Putamen (tissue), 1 donor: Measurements from ENCODE around the gene EXOSC5.
A peak's percentile ranks its signal among the peaks of the same experiment; 100 is the strongest.
"Not testable (repeated sequence)": the region's sequence is repeated elsewhere in the genome, so short reads cannot be mapped to it uniquely, and the experiment has no call there.

Experiments used
- DNase-seq: peaks from one replicate; pipeline ENCODE4 v3.0.0-alpha.2; 2016; ENCODE audit warnings: low spot score

The EXOSC5 gene

DNA sequence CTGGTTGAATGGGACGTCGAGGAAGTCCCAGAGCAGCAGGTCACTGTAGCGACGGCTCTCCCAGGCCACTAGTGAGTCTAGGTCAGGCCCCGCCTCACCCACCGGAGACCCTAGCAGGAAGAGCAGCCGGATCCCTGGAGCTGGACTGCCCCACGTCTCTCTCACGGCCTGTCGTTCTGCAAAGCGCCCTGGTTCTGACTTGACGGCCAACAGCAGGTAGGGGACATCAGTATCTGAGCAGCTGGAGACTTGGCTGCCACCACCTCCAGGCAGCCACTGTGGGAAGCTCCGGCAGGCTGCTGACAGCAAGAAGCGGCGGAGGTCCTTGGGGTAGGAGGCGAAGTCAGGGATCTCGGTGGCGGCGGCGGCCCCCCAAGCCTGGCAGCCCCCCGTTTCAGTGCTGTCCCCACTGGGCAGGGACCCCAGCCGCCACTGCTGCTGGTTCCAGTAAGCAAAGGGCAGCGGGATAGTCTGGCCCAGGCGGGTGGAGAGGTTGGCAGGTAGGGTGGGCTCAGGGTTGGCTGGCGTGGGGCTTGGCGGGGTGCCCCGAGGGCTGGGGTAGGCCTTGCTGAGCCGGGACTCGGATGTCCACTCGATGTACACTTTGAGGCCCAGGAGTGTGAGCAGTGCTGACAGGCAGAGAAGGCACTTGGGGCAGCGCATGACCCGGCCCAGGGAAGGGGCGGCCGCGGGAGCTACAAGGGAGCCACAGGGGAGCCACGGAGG, 29.1 kb upstream of the EXOSC5 start:
- DNase-seq: no peak

DNA sequence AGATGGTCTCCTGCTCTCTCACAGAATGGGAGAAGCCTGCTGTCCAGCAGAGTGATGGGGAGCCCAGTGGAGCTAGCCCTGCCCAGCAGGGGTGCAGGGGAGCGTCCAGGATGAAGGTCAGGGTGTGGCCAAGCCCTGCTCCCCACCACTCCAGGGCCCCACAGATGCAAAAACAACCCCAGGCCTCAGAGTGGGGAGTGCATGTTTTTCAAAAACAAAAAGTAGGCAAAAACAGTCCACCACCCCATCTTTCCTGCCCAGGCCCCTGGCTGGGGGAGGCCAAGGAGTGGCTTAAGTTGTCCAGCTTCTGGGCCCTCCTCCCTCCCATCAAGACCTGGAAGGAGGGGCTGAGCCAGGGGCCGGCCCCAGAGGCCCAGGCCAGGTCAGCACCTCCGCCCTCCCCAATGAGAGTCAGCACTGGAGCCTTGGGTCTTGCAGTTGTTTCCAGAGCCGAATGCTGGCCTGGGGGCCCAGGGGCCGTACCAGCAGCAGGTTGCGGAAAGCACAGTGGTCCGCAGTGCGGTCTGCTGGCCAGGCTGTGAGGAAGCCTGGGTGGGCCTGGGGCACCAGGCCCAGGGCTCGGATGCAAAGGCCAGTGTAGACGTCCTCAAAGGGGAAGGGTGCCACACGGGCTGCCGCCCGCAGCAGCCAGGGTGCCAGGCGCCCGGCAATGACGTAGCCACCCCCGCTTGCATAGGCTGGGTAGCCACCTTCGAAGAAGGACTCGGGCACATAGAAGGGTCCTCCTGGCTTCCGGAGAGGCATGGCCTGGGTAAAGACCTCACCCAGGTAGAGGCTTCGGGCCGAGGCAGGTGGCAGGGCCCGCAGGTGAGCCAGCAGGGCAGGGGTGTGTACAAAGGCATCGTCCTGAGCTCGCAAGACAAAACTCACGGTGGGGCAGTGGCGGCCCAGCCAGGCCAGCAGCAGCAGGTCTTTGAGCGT, 28.3 kb upstream of the EXOSC5 start:
- DNase-seq: no peak

DNA sequence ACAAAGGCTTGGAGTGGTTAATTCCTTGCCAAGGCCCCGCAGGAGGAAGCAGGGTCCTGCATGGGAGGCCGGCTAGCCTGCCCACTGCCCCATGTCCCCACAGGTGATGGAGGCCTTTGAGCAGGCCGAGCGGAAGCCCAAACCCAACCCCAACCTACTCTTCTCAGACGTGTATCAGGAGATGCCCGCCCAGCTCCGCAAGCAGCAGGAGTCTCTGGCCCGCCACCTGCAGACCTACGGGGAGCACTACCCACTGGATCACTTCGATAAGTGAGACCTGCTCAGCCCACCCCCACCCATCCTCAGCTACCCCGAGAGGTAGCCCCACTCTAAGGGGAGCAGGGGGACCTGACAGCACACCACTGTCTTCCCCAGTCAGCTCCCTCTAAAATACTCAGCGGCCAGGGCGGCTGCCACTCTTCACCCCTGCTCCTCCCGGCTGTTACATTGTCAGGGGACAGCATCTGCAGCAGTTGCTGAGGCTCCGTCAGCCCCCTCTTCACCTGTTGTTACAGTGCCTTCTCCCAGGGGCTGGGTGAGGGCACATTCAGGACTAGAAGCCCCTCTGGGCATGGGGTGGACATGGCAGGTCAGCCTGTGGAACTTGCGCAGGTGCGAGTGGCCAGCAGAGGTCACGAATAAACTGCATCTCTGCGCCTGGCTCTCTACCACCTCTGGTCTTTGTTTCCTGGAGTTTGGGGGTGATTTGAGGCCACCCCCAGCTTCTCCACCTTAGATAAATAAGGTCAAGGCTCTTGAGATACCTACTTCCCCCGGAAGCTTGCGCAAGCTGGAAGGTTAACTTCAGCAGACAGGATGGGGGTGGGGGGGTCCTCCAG, 27.4 kb upstream of the EXOSC5 start:
- no peak for DNase-seq

DNA sequence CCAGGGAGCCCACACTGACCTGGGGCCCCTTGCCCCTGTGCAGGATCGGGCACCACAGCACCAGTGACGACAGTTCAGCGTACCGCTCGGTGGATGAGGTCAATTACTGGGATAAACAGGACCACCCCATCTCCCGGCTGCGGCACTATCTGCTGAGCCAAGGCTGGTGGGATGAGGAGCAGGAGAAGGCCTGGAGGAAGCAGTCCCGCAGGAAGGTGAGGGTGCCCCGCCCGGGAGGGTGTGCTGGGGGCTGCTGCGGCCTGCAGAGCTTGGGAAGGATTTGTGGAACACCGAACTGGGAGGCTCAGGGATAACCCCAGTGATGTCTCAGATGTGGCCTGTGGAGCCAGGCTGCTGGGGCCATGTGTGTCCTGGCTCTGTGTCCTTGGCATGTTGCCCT, 25.8 kb upstream of the EXOSC5 start:
- no peak for DNase-seq

DNA sequence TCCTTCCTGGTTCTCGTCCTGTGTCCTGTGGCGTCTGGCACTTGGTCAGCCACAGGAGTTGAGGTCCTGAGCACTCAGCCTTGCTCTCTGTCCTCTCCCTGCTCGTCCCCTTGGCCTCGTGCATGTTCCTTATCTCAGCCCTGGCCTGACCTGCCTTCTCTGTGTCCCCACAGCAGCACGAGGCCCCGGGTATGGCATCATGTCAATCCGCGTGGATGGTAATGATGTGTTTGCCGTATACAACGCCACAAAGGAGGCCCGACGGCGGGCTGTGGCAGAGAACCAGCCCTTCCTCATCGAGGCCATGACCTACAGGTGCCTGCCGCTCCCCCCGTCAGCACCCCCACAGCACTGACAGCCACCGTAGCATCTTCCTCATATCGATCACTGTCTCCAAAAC, 25.3 kb upstream of the EXOSC5 start:
- DNase-seq: no peak

DNA sequence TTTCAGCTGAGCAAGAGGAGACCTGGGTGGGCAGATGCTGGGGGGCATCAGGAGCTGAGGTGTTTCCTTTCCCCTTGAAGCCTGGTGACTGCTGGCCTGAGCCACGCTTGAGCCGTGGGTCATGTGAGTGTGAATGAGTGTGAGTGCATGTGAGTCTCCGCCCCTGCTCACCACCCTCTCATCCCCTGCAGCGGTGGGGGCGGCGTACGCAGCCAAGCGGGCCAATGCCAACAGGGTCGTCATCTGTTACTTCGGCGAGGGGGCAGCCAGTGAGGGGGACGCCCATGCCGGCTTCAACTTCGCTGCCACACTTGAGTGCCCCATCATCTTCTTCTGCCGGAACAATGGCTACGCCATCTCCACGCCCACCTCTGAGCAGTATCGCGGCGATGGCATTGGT, 24.8 kb upstream of the EXOSC5 start:
- DNase-seq: no peak

DNA sequence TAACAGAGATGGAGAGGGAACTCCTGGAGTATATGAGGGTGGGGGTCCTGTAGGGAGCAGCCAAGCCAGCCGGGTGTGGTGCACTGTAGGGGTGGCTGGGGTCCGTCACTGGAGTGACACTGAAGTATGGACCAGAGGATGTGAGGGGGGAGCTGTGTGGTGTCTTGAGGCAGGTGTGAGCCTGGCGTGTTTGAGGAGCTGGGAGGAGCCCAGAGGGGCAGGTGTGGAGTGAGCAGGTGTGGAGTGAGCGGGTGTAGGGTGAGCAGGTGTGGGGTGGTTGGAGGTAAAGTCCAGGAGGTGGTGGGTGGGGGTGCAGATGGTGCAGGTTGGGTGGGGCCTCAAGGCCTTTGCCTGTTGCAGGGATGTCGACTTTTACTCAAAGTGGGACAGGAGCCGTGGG, 24.2 kb upstream of the EXOSC5 start:
- DNase-seq: no peak

DNA sequence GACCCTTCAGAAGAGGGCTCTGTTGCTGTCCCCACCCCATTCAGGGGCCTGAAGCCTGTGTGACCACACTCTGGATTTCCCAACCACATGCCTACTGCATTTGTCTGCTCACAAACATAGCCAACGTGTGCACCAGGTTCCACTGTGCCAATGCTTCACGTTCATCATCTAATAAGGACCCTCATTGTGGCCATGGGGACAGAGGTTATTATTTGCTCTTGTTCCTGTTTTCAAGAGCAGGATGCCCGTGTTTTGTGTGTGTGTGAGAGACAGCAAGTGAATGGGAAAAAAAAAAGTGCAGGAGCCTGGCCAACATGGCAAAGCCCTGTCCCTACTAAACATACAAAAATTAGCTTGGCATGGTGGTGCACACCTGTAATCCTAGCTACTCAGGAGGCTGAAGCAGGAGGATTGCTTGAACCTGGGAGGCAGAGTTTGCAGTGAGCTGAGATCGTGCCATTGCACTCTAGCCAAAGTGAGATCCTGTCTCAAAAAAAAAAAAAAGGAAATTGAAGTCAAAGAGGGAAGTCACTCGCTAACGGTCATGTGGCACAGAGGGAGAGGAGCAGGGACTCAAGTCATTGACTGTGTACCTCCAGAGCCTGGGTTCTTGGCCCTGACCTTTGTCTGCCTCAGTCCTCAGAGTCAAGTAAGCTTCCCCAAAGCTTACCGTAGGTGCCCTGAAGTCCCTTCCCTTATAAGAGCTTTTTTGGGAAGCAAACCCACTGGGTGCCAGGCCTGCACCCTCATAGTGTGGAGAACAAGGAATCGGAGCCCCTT, 23.1 kb upstream of the EXOSC5 start:
- no peak for DNase-seq

DNA sequence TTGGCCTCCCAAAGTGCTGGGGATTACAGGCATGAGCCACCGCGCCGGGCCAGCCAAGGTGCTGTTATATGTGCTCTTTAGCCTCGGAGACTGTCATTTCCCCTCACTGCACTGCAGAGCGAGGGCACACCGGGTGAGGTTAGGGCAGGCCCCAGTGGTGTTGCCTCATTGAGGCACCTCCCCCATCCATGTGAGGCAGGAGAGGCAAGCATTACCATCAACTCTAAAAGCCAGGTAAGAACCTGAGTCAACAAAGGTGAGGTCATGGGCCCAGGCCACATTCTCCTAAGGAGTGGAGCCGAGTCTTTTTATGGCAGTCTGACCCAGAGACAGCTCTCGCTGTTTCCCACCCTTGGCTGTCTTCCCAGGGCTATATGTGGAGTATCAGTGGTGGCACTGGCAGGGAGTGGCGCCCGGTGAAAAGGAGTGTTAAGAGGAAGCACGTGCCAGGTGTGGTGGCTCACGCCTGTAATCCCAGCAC, 19.1 kb upstream of the EXOSC5 start:
- no peak for DNase-seq

DNA sequence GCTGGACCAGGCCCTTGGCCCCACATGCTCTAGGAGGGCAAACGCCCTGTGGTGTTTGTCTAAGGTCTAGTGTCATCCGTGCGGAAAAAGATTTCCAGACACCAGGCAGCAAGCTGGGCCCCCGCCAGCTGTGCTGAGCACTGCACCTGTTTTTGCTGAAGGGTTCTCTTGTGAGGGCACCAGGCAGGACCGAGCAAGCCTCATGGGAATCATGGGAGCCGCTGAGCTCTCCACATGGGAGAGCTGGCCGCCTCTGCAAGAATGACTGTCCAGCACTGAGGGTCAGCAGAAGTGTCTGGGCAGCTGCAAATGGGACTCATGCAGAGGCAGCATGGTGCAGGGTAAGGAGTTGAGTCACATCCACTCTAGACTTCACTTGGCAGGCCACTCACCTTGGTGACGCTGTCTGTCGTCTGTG, 18.0 kb upstream of the EXOSC5 start:
- no peak for DNase-seq

DNA sequence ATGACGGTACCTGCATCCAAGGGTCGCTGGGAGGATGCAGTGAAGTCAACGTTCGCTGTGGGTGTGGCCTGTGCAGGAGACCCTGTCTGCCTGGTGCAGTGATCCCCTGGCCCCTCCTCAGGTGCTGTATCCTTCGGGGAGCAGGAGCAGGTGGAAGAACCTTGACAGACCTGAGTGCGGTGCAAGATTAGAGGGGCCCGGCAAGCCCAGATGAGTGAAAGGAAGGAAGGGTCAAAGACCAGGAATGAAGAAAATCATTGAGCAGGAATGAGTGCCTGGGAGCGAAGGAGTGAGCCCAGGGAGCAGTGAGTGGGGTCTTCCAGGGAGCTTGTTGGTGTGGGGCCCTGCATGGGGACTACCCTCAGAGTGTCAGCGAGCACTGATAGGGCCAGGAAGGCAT, 17.3 kb upstream of the EXOSC5 start:
- no peak for DNase-seq

DNA sequence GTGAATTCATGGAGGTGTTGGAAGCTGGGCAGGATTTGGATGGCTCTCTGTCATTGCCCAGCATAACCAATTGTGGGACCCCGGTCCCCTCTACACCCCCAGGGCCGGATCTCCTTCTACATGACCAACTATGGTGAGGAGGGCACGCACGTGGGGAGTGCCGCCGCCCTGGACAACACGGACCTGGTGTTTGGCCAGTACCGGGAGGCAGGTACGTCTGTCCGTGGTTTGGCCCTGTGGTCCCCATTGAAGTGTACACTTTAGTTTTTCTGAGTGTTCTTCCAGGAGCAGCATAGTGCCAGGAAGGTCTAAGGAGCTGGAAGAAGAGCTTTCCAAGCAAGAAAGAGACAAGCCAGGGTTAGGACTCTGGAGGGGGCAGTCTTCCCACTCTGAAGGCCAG, 16.8 kb upstream of the EXOSC5 start:
- DNase-seq: no peak

DNA sequence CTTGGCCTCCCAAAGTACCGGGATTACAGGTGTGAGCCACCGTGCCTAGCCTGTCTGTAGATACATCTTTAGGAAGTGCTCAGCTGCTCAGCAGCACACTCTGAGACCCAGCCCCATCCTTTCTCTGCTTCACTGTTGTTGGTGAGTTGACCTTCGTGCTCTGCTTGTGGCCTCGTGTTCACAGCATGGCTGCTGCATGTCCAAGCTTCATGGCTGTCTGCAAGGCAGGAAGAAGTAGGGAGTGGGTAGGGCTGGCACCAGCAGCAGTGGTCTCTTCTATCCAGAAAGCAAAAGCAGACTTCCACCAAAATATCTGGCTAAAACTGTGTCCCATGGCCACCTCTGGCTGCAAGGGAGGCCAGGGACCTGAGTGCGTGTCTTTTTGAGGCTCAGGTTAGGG, 15.8 kb upstream of the EXOSC5 start:
- DNase-seq: no peak

DNA sequence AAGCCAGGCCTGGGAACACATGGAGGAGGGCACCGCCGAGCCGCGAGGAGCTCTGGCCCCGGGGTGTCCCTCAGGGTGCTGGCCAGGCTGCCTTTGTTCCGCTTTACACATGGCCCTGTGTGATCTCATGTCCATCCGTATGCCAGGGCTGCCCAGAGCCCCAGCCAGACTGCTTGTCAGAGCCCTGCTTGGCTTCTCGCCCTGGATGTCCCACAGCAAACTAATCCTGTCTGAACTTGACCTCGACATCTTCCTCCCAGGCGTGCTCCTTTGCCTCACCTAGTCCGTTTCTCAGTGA, 14.8 kb upstream of the EXOSC5 start:
- DNase-seq: peak; percentile 62

DNA sequence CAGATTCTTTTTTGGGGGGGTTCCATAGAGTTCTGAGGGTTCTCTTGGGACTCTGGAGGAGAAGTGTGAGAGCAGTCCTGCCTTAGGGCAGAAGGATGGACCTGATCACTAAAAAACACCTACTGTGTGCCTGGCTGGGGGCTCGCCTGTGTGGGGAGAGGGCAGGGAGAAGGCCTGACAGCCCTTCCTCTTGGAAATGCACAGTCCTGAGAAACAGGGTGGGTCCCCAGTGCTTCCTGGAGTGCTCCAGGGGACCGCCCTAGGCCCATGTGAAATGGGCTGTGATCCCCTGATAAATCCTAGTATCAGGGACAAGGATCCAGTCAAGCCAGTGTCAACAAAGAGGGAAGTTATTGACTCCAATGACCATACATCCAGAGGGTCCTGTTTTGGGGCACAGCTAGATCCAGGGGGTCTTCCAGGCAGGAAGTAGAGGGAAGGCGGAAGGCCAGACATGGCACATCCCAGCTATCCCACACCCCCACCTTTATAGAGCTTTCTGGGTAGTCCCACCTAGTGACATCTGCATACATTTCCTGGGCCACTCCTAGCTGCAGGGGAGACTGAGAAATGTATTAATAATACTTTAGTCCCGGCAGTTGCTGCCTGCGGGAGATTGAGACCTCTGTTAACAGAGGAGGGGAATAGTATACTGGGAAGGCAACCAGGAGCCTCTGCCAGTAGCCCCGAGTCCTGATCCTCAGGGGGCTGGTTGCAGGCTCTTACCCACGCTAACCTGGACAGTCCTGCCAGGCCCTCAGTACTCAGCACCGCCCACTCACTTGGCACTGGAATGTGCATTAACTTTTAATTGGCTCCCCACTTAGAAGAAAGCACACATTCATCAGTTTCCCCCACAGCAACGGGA, 14.2 kb upstream of the EXOSC5 start:
- no peak for DNase-seq

DNA sequence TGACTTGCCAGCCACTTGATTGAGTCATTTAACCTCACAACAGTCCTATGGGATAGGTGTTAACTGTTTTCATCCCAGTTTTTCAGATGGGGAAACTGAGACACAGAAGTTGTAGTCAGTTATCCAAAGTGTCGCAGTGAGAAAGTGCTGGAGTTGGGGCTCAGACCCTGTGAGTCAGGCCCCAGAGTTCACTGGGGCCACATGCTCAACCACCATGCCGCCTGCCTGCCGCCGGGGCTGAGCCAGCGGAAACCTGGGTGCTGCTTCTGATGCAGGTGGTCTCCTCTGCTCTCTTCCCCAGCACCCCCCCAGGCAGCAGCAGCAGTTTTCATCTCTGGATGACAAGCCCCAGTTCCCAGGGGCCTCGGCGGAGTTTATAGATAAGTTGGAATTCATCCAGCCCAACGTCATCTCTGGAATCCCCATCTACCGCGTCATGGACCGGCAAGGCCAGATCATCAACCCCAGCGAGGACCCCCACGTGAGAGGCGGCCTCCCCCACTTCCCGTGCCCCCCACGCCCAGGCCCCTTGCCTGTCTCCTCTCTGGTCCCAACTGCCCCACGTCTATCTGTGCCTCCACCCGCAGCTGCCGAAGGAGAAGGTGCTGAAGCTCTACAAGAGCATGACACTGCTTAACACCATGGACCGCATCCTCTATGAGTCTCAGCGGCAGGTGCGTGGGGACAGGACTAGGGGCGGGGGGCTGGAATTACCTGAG, 13.3 kb upstream of the EXOSC5 start:
- no peak for DNase-seq

DNA sequence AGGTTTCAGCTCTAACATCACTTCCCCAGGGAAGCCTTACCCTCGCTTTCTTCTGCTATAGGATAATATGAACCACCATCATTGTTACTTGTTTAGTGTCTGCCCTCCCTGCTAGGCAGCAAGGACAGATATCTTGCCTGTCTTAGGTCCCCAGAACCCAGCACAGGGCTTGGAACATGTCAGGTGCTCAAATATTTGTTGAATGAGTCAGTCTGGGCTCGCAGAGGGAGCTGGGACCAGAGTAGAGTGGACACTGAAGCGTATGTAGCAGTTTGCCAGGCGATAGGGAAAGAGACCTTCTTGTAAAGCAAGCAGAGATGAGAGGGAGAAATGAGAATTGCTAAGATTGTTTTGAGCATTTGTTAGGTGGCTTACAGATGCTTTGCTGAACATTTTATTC, 12.1 kb upstream of the EXOSC5 start:
- DNase-seq: no peak

DNA sequence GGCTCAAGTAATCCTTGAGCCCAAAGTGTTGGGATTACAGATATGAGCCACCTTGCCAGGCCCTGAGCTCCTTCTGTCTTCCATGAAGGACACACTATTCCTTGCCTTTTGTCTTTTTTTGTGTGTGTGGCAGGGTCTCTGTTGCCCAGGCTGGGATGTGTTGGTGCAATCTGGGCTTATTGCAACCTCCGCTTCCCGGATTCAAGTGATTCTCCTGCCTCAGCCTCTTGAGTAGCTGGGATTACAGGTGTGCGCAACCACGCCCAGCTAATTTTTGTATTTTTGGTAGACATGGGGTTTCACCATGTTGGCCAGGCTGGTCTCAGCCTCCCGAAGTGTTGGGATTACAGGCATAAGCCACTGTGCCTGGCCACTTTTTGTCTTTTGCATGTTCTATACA, 11.7 kb upstream of the EXOSC5 start:
- not testable (repeated sequence) for DNase-seq

DNA sequence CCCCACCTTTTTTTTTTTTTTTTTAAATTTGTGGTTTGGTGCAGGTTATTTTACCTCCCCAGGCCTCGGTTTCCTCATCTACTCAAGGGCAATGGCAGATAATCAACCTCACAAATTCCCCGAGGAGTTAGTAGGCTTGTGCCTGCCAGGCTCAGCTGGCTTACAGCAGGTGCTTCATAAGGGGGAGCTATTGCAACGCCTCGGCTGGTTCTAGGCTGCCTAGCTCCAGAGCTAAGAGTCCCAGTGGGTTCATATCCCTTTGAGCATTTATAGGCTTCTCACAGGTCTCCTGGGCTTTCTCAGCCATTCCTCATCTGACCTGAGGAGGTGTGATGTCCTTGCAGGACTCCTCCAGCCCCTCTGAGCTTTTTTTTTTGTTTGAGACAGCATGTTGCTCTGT, 11.1 kb upstream of the EXOSC5 start:
- no peak for DNase-seq

DNA sequence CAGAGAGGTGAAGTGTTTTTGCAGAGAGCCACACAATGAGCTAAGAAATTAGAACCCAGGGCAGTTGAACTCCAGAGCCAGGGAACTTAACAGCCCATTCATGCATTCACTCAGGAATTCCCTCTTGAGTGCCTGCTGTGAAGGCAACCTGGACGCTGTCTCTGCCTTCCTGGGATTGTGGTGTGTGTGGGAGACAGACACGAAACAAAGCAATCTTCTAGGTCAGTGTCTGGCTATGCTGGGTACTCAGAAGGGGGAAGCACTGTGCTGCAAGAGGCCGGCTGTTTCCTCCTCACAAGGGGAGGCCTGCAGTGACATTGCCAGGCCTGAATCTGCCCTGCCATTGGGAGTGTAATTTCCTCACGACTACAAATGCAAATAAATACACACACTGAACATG, 10.1 kb upstream of the EXOSC5 start:
- DNase-seq: no peak
